Activated gamma-delta T cell (primary cell): ENCODE measurements around the gene PRR5.
"Not testable (repeated sequence)": the region's sequence is repeated elsewhere in the genome, so short reads cannot be mapped to it uniquely, and the experiment has no call there.

Source experiments
- DNase-seq: peaks from one replicate; lab custom pipeline; 2025; lab: John Stamatoyannopoulos, UW

PRR5 gene

GRCh38 chr22:44673406-44673805 lies 28.6 kb upstream of the PRR5 start:
- no peak for DNase-seq

- DNase-seq: not testable (repeated sequence)
Observed at GRCh38 chr22:44676066-44676440, 26.0 kb upstream of the PRR5 start.

- no peak for DNase-seq
Observed at GRCh38 chr22:44676441-44677352, 25.3 kb upstream of the PRR5 start.

GRCh38 chr22:44677353-44677840 lies 24.6 kb upstream of the PRR5 start:
- no peak for DNase-seq

- no peak for DNase-seq
Observed at GRCh38 chr22:44677871-44678555, 24.0 kb upstream of the PRR5 start.

GRCh38 chr22:44678556-44679305 lies 23.3 kb upstream of the PRR5 start:
- DNase-seq: no peak

- not testable (repeated sequence) for DNase-seq
Observed at GRCh38 chr22:44679306-44679647, 22.7 kb upstream of the PRR5 start.

- no peak for DNase-seq
Observed at GRCh38 chr22:44680058-44680457, 21.9 kb upstream of the PRR5 start.

- no peak for DNase-seq
Observed at GRCh38 chr22:44680481-44680894, 21.5 kb upstream of the PRR5 start.

- no peak for DNase-seq
Observed at GRCh38 chr22:44682556-44683168, 19.3 kb upstream of the PRR5 start.

- DNase-seq: no peak
Observed at GRCh38 chr22:44683237-44683636, 18.8 kb upstream of the PRR5 start.

GRCh38 chr22:44683881-44684280 lies 18.1 kb upstream of the PRR5 start:
- no peak for DNase-seq

- peak; percentile 42 for DNase-seq
Observed at GRCh38 chr22:44684506-44685383, 17.3 kb upstream of the PRR5 start.

- peak; percentile 25 for DNase-seq
Observed at GRCh38 chr22:44685384-44686056, 16.5 kb upstream of the PRR5 start.

GRCh38 chr22:44686873-44687600 lies 15.0 kb upstream of the PRR5 start:
- no peak for DNase-seq

- DNase-seq: no peak
Observed at GRCh38 chr22:44689173-44689572, 12.8 kb upstream of the PRR5 start.

- no peak for DNase-seq
Observed at GRCh38 chr22:44689915-44690524, 12.0 kb upstream of the PRR5 start.

GRCh38 chr22:44691796-44692661 lies 10.0 kb upstream of the PRR5 start:
- DNase-seq: no peak
